Ovary (tissue), 3 donors: ENCODE measurements around the gene TEX12.

Experiments used
- EP300 ChIP-seq: sonication (generic); formaldehyde crosslinking; IDR thresholded peaks from one replicate; pipeline ENCODE4 v1.6.1; 2017; ENCODE audit warnings: antibody characterized with exemption
- POLR2A ChIP-seq: fragments of 450-650 bp; IDR thresholded peaks from one replicate; pipeline ENCODE4 v1.6.1; 2017; ENCODE audit warnings: antibody characterized with exemption, mild to moderate bottlenecking, moderate library complexity
- TF ChIP-seq, protein P1 (sequence below), 3 donors: fragments of 450-650 bp in 2 of 3; fragments of 200-600 bp in 1 of 3; IDR thresholded peaks; one replicate each; pipeline versions ENCODE4 v1.5.1 to v1.8.0; 2016 to 2022; ENCODE audit warnings: antibody characterized with exemption in 3 of 3, mild to moderate bottlenecking in 1 of 3
- donor health status: DM: no; HTN: no; CAD: no.

DNA sequence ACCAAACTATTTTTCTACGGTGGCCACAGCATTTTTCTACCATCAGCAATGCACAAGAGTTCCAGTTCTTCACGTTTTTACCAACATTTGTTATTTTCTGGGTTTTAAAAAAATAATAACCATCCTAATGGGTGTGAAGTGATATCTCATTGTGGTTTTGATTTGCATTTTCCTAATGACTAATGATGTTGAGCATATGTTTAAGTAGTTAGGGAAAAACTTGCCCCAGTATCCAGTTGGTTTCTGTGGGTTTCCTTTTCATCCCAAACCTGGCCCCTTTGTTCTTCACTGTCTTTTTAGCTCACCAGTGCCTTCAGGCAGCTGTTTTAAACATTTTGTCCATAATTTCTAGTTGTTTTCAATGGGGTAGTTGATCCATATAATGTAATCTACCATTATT, 44.4 kb downstream of the TEX12 start:
- TF ChIP-seq, protein P1, sequence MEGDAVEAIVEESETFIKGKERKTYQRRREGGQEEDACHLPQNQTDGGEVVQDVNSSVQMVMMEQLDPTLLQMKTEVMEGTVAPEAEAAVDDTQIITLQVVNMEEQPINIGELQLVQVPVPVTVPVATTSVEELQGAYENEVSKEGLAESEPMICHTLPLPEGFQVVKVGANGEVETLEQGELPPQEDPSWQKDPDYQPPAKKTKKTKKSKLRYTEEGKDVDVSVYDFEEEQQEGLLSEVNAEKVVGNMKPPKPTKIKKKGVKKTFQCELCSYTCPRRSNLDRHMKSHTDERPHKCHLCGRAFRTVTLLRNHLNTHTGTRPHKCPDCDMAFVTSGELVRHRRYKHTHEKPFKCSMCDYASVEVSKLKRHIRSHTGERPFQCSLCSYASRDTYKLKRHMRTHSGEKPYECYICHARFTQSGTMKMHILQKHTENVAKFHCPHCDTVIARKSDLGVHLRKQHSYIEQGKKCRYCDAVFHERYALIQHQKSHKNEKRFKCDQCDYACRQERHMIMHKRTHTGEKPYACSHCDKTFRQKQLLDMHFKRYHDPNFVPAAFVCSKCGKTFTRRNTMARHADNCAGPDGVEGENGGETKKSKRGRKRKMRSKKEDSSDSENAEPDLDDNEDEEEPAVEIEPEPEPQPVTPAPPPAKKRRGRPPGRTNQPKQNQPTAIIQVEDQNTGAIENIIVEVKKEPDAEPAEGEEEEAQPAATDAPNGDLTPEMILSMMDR (IDR thresholded peaks at IDR 0.05) = no peak
- TF ChIP-seq POLR2A (no peak), EP300 (no peak)
